Kidney (tissue), 14 donors: Measurements from ENCODE around the gene USP3. TPM values are rescaled to one million over a fixed set of nuclear protein-coding genes. Genes with fewer than 3 reads are reported as not detected.

Source experiments
- DNase-seq, 5 donors: peaks; one replicate each; pipeline ENCODE4 v3.0.0-alpha.2; 2013 to 2020
- FAIRE-seq: peaks from 2 replicates; lab custom pipeline; 2012; peaks lifted over from hg19 to GRCh38; lab: Jason Lieb, UNC
- H3K27ac ChIP-seq, 2 donors: one replicate each; pipeline ENCODE4 v1.7.0; 2013; ENCODE audit warnings: low read depth in 2 of 2, low read length in 2 of 2, inconsistent platforms in 1 of 2
- H3K27me3 ChIP-seq: one replicate; pipeline ENCODE4 v1.7.1; 2013; ENCODE audit warnings: low read length, inconsistent platforms; ENCODE audit not compliant: control insufficient read depth, insufficient read depth
- H3K36me3 ChIP-seq, 3 donors: one replicate each; pipeline versions ENCODE4 v1.7.0 to v1.7.1; 2013; ENCODE audit warnings: low read length in 3 of 3, control low read depth in 1 of 3, inconsistent platforms in 1 of 3; ENCODE audit not compliant: insufficient read depth in 3 of 3, control insufficient read depth in 2 of 3
- H3K4me1 ChIP-seq, 3 donors: one replicate each; pipeline versions ENCODE4 v1.7.0 to v1.7.1; 2013; ENCODE audit warnings: low read length in 3 of 3, inconsistent platforms in 1 of 3, low read depth in 1 of 3; ENCODE audit not compliant: control insufficient read depth in 2 of 3, insufficient read depth in 2 of 3
- H3K4me3 ChIP-seq, 3 donors: one replicate each; pipeline versions ENCODE4 v1.7.0 to v1.8.1; 2013; ENCODE audit warnings: low read length in 3 of 3, control low read depth in 1 of 3, inconsistent platforms in 1 of 3
- H3K9ac ChIP-seq, 3 donors: one replicate each; pipeline versions ENCODE4 v1.7.0 to v1.7.1; 2013; ENCODE audit warnings: low read length in 3 of 3, control low read depth in 1 of 3, inconsistent platforms in 1 of 3
- H3K9me3 ChIP-seq, 3 donors: one replicate each; pipeline versions ENCODE4 v1.7.0 to v1.7.1; 2013; ENCODE audit warnings: low read length in 3 of 3, control low read depth in 1 of 3, inconsistent platforms in 1 of 3; ENCODE audit not compliant: control insufficient read depth in 2 of 3, insufficient read depth in 1 of 3
- intact Hi-C: fragments of 100-400 bp; cut with DNase I; formaldehyde crosslinking; loops from one replicate; pipeline ENCODE4 v1.11.1; 2022
- polyA plus RNA-seq: library from polyadenylated mRNA; stranded (reverse); fragments of 350-450 nt; fragmentation: Illumina TruSeq; extraction: RNeasy Lipid Tissue Mini Kit (QIAGEN cat#74804); gene quantifications from one replicate; pipeline ENCODE4 v1.2.3, GENCODE V29; 2014; ENCODE audit warnings: low read depth, low replicate concordance; ENCODE audit not compliant: insufficient read depth
- total RNA-seq: library from RNA; stranded (reverse); fragmentation: NEBNext Ultra II Directional; extraction: Animal tissue kit (Norgen Biotek cat#: 25700); gene quantifications from one replicate; pipeline ENCODE4 v1.2.1, GENCODE V29; 2021
- TF ChIP-seq, protein P1 (sequence below): IDR thresholded peaks from 3 replicates; pipeline ENCODE4 v1.5.1; 2012; ENCODE audit warnings: mild to moderate bottlenecking, moderate library complexity, borderline replicate concordance; ENCODE audit not compliant: insufficient read depth; ENCODE audit errors: extremely low read depth
- donor health status: control.
- donor health status: control.
- donor health status: control.
- donor health status: control.
- donor health status: control.
- donor health status: DM: yes; HTN: yes; CAD: no.
- donor health status: Normal renal cell carcinoma (clear cell type).

USP3 gene
- total and polyA plus RNA-seq, 2 donors from 2014 or later = 25.2 to 72.5 TPM

DNA sequence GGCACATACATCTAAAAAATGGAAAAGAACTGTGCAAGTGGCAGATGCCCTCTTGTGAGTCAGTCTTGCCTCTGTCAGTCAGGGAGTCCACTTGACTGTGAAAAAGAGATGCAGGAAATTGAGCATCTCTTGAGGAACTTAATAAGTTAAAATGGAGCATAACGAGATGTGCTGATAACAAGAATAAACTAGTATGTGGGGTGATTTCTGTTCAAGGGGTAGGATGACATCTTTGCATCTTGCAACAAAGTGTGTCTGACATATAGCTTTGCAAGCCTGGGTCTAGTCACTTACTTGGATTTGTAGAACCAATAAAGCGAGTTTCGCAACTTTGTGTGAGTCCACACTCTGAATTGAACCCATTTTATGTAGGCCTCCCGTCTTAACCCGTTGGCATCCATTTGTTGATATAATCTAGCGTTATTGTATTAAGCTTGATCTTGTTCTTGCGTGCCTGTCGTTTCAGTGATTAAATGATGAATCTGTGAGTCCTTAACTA, 2.2 kb downstream of the USP3 start:
- no peak overlapping the region for H3K9ac ChIP-seq
- no peak for DNase-seq
- H3K4me3 ChIP-seq = peak overlapping the region in 2 of 3 donors; percentile 16 to 75
- peak overlapping the region in 1 of 2 donors; percentile 1 for H3K27ac ChIP-seq
- H3K27me3 ChIP-seq = no peaks in the 10 kb centered on the region
- H3K4me1 ChIP-seq = peaks cover 10 to 29% (median 26%) of the 10 kb centered on the region in 3 donors
- intact Hi-C loops = no loop called here
- no peaks in the 10 kb centered on the region for H3K9me3 ChIP-seq
- TF ChIP-seq, protein P1, sequence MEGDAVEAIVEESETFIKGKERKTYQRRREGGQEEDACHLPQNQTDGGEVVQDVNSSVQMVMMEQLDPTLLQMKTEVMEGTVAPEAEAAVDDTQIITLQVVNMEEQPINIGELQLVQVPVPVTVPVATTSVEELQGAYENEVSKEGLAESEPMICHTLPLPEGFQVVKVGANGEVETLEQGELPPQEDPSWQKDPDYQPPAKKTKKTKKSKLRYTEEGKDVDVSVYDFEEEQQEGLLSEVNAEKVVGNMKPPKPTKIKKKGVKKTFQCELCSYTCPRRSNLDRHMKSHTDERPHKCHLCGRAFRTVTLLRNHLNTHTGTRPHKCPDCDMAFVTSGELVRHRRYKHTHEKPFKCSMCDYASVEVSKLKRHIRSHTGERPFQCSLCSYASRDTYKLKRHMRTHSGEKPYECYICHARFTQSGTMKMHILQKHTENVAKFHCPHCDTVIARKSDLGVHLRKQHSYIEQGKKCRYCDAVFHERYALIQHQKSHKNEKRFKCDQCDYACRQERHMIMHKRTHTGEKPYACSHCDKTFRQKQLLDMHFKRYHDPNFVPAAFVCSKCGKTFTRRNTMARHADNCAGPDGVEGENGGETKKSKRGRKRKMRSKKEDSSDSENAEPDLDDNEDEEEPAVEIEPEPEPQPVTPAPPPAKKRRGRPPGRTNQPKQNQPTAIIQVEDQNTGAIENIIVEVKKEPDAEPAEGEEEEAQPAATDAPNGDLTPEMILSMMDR = no peak
- FAIRE-seq = no peak
- H3K36me3 ChIP-seq = no peaks in the 10 kb centered on the region

DNA sequence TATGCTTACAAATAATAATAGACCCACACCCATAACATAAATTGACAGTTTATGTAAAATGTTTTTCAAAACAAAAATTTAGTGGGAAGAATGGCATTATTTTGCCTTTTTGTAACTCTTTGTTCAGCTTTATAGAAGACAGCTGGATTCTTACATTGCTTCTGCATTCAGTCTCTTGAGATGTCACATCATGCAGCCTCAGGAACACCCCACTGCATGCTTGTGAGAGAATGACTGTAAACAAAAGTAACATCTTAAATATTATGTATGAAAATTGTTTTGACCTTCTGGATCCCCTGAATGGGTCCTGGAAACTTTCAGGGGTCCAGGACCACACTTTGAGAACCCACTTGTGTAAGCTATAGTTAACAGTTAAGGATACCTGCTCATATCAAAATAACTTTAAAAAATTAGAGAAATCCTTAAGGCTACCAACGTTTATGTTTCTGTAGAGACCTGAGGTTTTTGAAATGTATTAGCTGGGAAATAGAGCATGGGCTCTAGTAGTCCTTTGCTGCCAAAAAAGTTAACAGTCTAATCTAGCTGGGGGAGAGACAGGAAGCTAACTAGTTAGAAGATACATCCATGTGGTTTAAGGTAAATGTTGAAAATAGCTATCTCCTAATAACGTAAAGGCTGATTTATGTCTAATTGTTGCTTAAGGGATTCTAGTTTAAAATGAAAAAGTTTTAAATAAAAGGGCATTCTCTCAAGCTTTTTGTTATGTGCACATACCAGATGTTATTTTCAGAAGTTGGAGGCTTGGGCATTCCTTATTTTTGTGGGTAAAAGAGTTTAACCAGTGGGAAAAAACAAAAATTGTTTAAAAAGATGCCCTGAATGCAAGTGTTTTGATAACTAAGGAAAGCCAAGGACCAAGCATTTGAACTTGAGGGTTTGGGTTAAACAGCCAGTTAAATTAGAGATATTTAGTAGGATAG, 3.8 kb downstream of the USP3 start:
- Histone ChIP-seq H3K9me3 (no peaks in the 10 kb centered on the region), H3K27me3 (no peaks in the 10 kb centered on the region), H3K27ac (peak overlapping the region in 1 of 2 donors; percentile 48), H3K9ac (no peak overlapping the region), H3K4me3 (no peak overlapping the region), H3K36me3 (no peaks in the 10 kb centered on the region), H3K4me1 (peaks cover 3 to 17% (median 12%) of the 10 kb centered on the region in 3 donors)
- FAIRE-seq (no peak), DNase-seq (no peak)
- TF ChIP-seq, protein P1 = no peak
- intact Hi-C loops = no loop called here

DNA sequence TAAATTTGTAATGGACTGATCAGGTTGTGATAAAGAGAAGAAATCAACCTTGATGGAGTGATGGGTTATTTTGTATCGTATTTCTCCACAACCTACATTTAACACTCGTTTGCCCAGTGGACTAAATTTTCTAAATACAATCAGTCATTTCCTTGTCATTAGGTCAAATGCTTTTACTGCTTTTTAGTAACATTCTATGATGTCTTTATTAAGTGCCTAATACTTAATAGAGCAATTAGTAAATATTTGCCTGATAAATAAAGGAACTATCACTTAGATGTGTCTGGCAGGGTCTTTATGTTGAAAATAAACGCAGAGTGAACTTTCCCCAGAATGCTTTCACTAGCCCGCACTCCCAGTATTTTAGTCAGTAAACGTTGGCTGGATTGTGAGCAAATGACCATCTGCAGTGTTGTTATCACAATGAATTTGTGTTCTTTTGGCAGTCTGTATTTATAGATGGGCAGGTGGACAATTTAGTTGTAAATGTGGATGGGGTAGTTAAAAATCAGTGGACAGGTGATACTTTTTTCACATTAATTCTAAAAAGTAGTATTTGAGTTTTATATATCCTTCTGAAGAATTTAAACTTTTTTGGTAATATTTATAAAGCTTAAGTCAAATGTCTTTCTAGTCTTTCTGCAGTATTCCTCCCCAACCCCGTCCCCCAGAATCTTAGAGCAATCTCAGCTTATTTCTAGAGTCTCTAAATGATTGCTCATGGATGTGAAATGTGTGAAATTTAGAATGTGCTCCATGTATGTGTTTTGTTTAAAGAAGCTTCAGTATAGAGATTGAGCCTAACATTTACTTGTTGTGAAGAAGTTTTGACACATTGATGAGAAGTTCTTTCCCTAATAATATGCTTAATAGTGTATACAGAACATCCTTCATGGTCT, 4.9 kb downstream of the USP3 start:
- Histone ChIP-seq H3K4me1 (peaks cover 3 to 12% (median 12%) of the 10 kb centered on the region in 3 donors), H3K36me3 (no peaks in the 10 kb centered on the region), H3K4me3 (no peak overlapping the region), H3K9ac (peak overlapping the region in 1 of 3 donors; percentile 13), H3K9me3 (no peaks in the 10 kb centered on the region), H3K27me3 (no peaks in the 10 kb centered on the region), H3K27ac (no peak overlapping the region)
- TF ChIP-seq, protein P1 = no peak
- intact Hi-C loops = no loop called here
- DNase-seq (no peak), FAIRE-seq (no peak)
